HCEC 1CT (cell line): Measurements from ENCODE around the gene AUH.

Source experiments
- DNase-seq: peaks from one replicate; pipeline ENCODE4 v3.0.0-alpha.2; 2017

The AUH gene

DNA sequence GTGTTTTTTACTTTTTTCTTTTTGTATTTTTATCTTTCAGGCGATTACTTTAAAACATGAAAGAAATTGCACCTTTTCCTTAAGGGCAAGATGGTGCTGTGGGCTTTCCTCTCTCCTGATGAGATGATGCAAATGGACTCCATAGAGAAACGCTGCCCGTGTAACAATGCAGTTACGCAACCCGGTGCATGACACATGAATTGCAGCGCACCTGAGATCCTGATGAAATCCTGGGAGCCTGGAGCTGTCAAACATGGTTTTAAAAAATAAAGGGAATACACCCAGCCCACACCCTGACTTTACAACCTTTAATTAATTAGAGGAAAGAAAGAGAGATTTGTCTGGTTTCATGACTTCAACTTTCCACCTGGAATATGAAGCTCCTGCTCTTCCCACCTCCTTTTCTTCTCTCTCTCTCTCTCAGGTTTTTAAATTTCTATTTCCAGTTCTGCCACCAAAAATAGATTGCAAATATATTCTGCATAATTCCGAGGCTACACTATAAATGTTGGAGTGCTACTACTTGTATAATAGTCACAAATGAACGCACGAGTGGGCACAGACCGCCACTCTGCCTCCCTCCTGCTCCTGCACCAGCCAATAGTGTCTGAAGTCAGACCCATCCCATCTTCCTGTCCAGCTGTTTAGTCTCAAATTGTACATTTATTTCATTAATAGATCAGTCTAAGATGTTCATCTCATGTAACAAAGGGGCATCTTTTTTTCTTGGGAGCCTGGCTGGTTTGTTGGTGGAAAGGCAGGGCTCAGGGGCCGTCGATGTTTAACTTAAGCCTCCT, 179.1 kb downstream of the AUH start:
- no peak for DNase-seq

DNA sequence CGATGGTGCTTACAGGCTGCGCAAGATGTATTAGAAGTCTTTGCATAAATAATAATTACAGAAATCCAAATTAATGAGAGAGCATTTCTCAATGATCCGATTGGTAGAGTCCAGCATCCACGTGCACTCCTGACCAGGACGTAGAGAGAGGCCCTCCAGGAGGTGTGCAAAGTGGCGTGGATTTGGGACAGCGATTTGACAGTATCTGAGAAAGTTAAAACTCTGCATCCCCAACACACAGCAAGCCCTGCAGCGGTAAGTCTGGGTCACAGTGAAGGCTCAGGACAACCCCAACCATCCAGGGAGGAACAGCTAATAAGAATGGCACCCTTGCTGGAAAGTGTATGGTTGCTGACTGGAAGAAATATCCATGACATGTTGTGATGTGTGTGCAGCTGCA, 180.2 kb downstream of the AUH start:
- DNase-seq: no peak

GRCh38 chr9:91180930-91181268, 180.8 kb downstream of the AUH start:
- DNase-seq: no peak

DNA sequence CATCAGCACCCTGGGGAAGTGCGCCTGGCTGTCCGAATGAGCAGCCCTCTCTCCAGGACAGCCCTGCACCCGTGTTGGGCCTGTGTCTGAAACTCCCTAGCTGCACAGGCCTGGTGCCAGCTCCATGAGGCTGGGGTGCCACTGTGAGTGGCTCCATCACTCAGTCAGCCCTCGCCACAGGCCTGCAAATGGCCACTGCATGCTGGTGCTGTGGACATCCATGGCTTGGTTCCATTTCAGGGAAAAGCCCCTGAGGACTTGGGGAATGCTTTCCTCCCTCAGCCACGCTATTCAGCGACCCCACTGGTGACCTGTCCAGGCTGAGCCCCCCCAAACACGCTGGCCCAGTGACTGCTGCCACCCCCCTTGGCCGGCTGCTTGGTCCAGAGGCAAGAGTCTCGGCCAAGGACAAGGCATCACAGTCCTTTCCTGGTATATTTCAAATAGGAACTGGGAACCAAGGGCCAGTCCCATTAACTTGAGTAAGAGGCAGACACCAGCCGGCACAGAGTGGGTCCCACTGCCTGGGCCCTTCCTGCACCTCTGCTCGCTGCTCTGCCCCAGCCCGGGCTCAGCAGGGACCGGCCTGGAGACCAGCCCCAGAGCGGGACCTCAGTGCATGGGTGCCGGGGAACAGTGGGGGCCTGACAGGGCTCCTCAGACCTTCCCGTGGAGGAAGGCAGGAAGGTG, 181.3 kb downstream of the AUH start:
- no peak for DNase-seq

GRCh38 chr9:91179237-91180138, 182.2 kb downstream of the AUH start:
- DNase-seq: peak; percentile 78

GRCh38 chr9:91178281-91179236, 183.2 kb downstream of the AUH start:
- no peak for DNase-seq

DNA sequence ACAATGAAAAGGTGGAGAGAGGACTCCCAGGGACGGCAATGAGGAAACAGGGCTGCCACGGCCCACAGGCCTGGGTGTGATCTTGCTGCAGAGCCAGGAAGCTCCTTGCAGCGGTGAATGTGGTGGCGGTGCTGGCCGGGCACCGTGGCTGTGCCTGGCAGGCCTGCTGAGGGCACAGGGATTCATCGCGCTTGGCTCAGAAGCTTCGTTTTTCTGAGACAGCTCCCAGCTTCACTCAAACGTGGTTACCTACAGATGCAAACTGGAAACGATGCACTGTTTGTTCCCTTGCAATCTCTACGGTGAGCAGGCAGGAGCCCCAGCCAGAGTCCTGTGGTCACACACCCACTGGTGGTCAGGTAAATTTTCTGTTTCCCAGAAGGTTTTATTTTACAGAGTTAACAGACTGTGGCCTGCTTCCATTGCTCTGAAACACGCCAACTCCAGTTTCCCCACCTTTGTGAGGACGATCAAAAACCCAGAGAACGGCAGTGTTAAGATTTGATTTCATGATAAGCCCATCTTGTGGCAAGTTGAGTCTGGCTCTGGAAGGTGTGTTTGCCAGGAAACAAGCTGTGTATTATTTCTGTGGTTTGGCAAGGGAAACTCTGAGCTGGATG, 183.9 kb downstream of the AUH start:
- no peak for DNase-seq

DNA sequence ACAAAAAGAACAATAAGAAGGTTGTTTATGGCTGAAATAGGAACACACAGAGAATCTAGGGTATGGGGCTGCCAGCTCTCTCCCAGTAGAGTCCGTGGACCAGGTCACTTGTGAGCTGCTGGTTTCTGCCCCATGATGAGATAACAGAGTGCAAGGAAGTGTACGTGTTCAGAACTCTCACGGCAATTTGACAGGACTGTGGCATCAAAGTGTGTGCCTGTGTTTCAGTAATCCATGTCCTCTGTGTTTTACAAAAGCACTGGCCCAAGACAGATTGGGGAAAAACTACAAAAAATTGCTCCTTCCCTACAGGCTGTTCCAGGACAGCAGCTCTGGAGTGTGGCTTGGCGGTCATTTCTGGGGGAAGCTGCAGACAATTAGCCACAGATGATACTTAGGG, 184.6 kb downstream of the AUH start:
- DNase-seq: no peak

- DNase-seq: no peak
Observed at GRCh38 chr9:91176426-91176825, 185.3 kb downstream of the AUH start.

- DNase-seq: no peak
Observed at GRCh38 chr9:91174772-91175171, 186.9 kb downstream of the AUH start.

DNA sequence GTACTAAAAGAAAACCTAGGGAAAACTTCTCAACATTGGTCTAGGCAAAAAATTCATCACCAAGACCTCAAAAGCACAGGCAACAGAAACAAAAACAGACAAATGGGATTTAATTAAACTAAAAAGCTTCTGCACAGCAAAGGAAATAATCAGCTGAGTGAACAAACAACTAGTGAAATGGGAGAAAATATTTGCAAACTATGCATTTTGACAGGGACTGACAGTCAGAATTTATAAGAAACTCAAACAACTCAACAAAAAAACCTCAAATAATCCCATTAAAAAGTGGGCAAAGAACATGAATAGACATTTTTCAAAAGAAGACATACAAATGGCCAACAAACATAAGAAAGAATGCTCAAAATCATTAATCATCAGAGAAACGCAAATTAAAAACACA, 189.4 kb downstream of the AUH start:
- DNase-seq: no peak

- no peak for DNase-seq
Observed at GRCh38 chr9:91170951-91171350, 190.8 kb downstream of the AUH start.

- DNase-seq: no peak
Observed at GRCh38 chr9:91166796-91167366, 194.8 kb downstream of the AUH start.

DNA sequence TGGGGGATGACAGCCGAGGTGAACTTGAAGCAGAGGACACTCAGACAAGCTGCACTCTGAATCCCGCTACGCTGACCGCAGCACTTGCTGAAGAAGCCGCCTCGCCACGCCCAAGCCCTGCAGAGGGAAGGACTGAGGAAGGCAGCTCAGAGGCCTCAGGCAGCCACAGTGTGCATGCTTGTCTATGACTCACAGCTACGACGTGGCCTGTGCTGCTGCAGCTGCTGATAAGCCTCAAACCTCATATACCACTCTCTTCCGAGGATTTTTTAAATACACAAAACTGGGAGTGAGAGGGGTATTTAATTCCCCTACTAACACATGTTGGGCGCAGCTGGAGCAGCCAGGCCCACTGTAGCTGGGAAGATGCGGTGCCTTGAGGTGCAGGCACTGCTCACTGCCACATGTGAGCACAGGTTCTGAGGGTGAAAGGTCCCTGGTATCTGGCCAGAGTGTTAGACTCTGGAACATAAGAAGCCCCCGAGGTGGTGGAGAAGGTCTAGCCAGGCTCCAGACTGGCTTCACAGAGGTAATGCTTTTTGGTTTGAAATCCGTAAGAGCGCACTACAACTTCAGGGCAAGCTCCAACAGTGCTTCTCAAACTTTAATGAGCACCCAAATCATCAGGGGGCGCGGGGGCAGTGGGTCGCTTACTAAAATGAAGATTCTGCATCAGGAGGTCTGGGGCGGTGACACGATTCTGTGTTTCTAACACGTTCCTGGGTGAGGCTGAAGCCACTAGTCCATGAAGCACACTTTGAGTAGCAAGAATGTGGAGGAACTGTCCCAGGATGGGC, 196.8 kb downstream of the AUH start:
- peak; percentile 97 for DNase-seq
